AG04449 (cell line): ENCODE measurements around the gene ALG14.

Source experiments
- CTCF ChIA-PET: fragments of 350-600 bp; formaldehyde crosslinking; extraction: SDS; loops from one replicate; lab custom pipeline; 2021; ENCODE audit warnings: antibody characterized with exemption; lab: Yijun Ruan, JAX
- POLR2A ChIA-PET: fragments of 400-600, 350-600 bp; formaldehyde crosslinking; extraction: SDS; loops from one replicate; lab custom pipeline; 2020; ENCODE audit warnings: antibody characterized with exemption, inconsistent platforms; lab: Yijun Ruan, JAX
- DNase-seq: peaks from one replicate; pipeline ENCODE4 v3.0.0-alpha.2; 2010; ENCODE audit warnings: low read depth, low spot score
- H3K4me3 ChIP-seq: 2 replicates; pipeline ENCODE4 v1.5.1; 2011; ENCODE audit warnings: low read depth, mild to moderate bottlenecking, control low read depth, low read length
- TF ChIP-seq, protein P1 (sequence below): IDR thresholded peaks from one replicate; pipeline ENCODE4 v1.5.1; 2011; ENCODE audit warnings: mild to moderate bottlenecking, moderate library complexity, low read length, control low read depth, inconsistent platforms; ENCODE audit not compliant: insufficient read depth; ENCODE audit errors: missing control alignments

ALG14 gene

DNA sequence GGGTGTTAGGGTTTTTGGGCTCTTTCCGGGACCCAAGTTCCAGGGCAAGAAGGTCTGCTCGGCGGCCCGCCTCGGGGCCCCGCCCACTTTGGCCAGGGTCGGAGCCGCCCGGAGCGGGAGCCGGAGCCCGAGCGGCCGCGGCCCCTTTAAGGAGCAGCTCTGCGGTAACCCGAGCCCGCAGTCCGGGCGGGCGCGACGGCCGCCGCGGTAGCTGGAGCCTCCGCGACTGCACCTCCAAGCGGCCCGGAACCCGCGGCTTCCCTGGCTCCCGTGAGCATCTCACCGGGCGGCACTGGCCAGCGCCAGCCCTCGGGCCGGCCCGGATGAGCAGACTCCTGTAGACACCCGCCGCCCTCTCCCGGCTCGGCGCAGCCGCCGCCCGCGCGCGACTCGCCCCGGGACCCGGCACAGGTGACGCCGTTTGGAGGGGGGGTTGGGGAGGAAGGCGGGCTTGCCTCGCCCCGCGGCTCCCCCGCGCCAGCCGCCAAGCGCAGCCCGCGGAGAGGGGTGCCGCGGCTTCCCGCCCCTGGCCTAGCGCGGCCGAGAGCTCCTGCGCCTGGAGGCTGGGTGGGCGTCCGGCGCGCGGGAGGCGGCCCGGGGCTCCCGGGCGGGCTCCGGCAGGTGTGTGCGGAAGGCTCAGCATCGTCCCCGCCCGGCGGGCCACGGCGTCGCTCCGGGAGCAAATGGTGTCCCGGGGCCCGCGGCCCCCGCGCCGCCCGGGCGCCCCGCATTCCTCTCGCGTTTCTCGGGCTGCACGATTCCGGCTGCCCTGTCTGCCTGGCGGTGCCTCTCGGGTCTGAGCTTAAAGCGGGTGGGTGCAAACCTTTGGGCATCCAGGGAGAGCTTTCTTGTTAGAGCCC lies 44.7 kb upstream of the ALG14 start, which contains the start of gene TLCD4:
TLCD4 (plus strand) TSS at position 149 of the 860 bp plus-strand sequence. CDS start 26,547 bp downstream, outside the sequence.
- no peak for DNase-seq
- peak within 1 kb of the TSS; percentile 54 for H3K4me3 ChIP-seq
- TF ChIP-seq, protein P1, sequence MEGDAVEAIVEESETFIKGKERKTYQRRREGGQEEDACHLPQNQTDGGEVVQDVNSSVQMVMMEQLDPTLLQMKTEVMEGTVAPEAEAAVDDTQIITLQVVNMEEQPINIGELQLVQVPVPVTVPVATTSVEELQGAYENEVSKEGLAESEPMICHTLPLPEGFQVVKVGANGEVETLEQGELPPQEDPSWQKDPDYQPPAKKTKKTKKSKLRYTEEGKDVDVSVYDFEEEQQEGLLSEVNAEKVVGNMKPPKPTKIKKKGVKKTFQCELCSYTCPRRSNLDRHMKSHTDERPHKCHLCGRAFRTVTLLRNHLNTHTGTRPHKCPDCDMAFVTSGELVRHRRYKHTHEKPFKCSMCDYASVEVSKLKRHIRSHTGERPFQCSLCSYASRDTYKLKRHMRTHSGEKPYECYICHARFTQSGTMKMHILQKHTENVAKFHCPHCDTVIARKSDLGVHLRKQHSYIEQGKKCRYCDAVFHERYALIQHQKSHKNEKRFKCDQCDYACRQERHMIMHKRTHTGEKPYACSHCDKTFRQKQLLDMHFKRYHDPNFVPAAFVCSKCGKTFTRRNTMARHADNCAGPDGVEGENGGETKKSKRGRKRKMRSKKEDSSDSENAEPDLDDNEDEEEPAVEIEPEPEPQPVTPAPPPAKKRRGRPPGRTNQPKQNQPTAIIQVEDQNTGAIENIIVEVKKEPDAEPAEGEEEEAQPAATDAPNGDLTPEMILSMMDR = no peak
- CTCF ChIA-PET = interaction anchor here (1.2 to 1.5 kb wide), 3 partner anchors 10 to 122 kb away, joined by 3 to 5 read pairs (median 4); no protein-coding TSS in a partner anchor
- POLR2A ChIA-PET = interaction anchor here (1.2 kb wide), 1 partner anchor 44 kb away, joined by 5 read pairs; the partner anchor contains the start of gene ALG14

DNA sequence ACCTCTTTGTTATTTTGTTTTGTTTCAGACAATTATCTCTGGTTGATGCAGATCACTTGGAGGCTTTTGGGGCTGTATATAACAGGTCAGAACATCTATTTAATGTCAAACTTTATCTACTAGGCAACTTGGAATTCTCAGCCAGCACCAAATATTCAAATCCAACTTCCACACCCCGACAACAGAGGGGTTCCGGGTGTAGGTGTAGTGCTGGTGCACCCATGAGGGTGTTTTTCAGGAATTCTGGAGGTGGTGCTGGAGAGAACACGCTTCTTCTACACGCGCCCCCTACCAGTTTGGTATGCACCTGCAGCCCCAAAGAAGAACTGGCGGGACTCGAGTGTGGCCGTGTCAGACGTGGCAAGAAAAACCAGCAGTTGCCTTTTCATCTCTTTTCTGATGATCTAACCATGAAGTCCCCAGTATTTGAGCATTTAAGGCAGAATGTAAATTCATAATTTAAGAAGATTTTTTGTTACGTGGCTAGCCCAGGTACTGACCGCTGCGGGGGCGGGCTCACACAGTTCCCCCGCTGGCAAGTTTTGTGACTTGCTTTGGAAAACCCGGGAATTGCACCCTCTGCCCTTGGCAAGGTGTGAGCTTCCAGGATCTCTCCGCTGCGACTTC lies 43.9 kb upstream of the ALG14 start:
- ChIA-PET POLR2A (interaction anchor here (1.2 kb wide), 1 partner anchor 44 kb away, joined by 5 read pairs; the partner anchor contains the start of gene ALG14), CTCF (interaction anchor here (0.9 to 1.5 kb wide), 5 partner anchors 9 to 117 kb away, joined by 3 to 7 read pairs (median 3); partner anchors contain the start of gene RWDD3)
- no peak for DNase-seq
- peak overlapping the region; percentile 54 for H3K4me3 ChIP-seq
- TF ChIP-seq, protein P1 = peak; percentile 43

DNA sequence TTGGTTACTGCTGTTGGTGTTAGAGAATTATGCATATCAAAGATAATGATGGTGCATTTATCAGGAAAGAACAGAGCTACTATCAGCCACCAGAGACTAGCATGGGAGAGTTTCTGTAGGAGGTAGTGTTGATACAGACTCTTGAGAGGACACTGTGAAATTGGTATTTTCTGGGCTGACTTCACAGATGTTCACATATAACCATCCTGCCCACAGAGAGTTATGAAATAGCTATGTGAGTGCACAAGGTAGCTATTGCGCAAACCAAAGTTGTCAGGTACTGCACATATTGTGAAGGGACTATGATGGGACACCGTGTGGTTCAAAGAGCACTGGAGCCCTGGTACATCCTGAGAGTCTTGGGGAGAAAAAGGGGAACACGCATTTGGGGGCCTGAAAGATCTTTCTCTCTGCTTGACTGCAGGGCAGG lies 43.0 kb upstream of the ALG14 start:
- ChIA-PET POLR2A (no interaction called here), CTCF (interaction anchor here (0.9 to 1.5 kb wide), 3 partner anchors 13 to 118 kb away, joined by 3 to 7 read pairs (median 3); partner anchors contain the start of gene RWDD3)
- no peak for DNase-seq
- H3K4me3 ChIP-seq = no peak overlapping the region
- TF ChIP-seq, protein P1 = no peak

DNA sequence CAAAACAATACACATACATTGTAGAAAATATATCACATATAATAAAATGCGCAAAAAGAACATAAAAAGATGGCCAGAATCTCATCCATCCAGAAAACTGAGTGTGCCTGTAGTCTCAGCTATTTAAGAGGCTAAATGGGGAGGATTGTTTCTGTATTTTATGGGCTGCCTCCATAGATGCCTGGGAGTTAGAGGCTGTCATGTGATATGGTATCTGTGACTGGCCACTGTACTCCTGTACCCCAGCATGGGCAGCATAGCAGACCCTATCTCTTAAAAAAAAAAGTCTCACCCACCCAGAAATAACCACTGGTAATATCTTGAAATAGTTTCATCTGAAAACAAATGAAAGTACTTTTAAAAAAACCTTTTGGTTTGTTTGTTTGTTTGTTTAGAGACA lies 40.9 kb upstream of the ALG14 start:
- ChIA-PET CTCF (no interaction called here), POLR2A (no interaction called here)
- TF ChIP-seq, protein P1 = no peak
- H3K4me3 ChIP-seq = no peak overlapping the region
- DNase-seq = no peak

DNA sequence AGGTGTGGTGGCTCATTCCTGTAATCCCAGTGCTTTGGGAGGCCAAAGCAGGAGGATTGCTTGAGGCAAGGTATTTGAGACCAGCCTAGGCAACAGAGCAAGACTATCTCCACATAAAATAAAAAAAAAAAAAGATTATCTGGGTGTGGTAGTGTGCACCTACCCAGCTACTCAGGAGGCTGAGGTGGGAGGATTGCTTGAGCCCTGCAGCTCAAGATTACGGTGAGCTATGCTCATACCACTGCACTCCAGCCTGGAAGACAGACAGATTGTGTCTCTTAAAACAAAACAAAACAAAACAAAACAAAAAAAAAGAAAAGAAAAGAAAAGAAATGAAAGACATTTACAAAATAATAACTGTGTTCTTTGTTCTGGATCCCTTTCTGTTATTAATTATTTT lies 38.3 kb upstream of the ALG14 start:
- no peak overlapping the region for H3K4me3 ChIP-seq
- TF ChIP-seq, protein P1 = no peak
- no peak for DNase-seq
- ChIA-PET CTCF (no interaction called here), POLR2A (no interaction called here)
